Lower leg skin (tissue), 3 donors: Measurements from ENCODE around the gene ATG5.

Source experiments
- CTCF ChIP-seq, 3 donors: fragments of 450-650 bp; IDR thresholded peaks; one replicate each; pipeline ENCODE4 v1.5.1; 2016; ENCODE audit warnings: antibody characterized with exemption in 3 of 3, mild to moderate bottlenecking in 3 of 3, moderate library complexity in 2 of 3
- POLR2A ChIP-seq, 2 donors: fragments of 450-650 bp; IDR thresholded peaks; one replicate each; pipeline ENCODE4 v1.6.1; 2016 to 2017; ENCODE audit warnings: antibody characterized with exemption in 2 of 2, mild to moderate bottlenecking in 1 of 2, moderate library complexity in 1 of 2

GRCh38 chr6:106213660-106214289 lies 111.8 kb downstream of the ATG5 start:
- TF ChIP-seq POLR2A (IDR thresholded peaks at IDR 0.05) (no peak), CTCF (IDR thresholded peaks at IDR 0.05) (no peak)
